Measurements from ENCODE around the gene EXOC2. TPM values are rescaled to one million over a fixed set of nuclear protein-coding genes. Genes with fewer than 3 reads are reported as not detected.

The EXOC2 gene
- total and polyA plus RNA-seq, 2 of the 13 experiments (the other 11 are each of a cell fraction or from before 2014, with no cell fraction given) = 12.6 to 22.9 TPM

DNA sequence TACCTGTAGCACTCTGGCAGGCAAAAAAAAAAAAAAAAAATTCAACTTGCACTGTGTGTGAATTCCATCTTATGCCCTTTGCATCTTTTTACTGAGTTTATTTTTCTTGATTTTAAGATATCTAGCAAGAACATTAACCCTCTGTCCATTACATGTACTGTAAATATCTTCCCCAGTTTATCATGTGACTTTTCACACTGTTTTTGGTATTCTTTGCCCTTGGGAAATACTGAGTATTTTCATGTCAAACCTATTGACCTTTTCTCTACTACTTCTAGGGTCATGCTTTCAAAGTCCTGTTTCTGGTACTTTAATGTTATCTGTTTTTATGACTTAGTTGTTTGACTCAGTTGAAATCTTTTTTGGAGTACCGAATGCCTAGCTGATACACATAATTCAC lies 35.2 kb downstream of the EXOC2 start:
- CTCF ChIA-PET (ENCODE audit: low intra/inter-chr PET ratio, low total read pairs) = no interaction called here
- no TSS peak for BruUV-seq (replicated peaks)
- ATAC-seq (no peak), DNase-seq (ENCODE audit: low spot score) (no peak), FAIRE-seq (no peak)
- H4K20me1 ChIP-seq (ENCODE audit: insufficient read depth, low read length) = no peaks in the 10 kb centered on the region
- intact Hi-C loops (cut with micrococcal nuclease; ENCODE audit: unreplicated experiment) (no loop called here), in situ Hi-C loops (cut with HindIII; ENCODE audit: extremely low pct_ligation_motif_present, low pct_unique_long_range_greater_than_20kb) (no loop called here)
- POLR2A ChIA-PET = no interaction called here
- no peak overlapping the region for H3K4me2 ChIP-seq (ENCODE audit: low read depth, low read length)
- no peak overlapping the region for H3K4me3 ChIP-seq (replicated peaks in 1 of 3; ENCODE audit: insufficient read depth in 1 of 3, low read depth in 2 of 3, low read length in 3 of 3)
- H3K4me1 ChIP-seq (ENCODE audit: insufficient read depth, low read length) = peaks cover 8% of the 10 kb centered on the region; the same call in 1 of the 2 replicates
- 100% methylated on average over 1 of the region's 1 CpG for WGBS (ENCODE audit: low lambda C conversion rate)
- H2AFZ ChIP-seq (ENCODE audit: low read length) = no peak overlapping the region
- H3K9ac ChIP-seq (ENCODE audit: insufficient read depth, low read depth, low read length) = no peak overlapping the region
- no peak overlapping the region for H3K27ac ChIP-seq (ENCODE audit: extremely low read length, insufficient read depth, low read length)
- TF ChIP-seq ZNF790 (CRISPR knock-in tag; IDR thresholded peaks at IDR 0.05; ENCODE audit: borderline replicate concordance) = no peak
- H3K27me3 ChIP-seq (ENCODE audit: control insufficient read depth in 1 of 2, insufficient read depth in 2 of 2, low read length in 2 of 2) = no peaks in the 10 kb centered on the region
- no peaks in the 10 kb centered on the region for H3K9me3 ChIP-seq (ENCODE audit: low read length)
- peaks cover 4% of the 10 kb centered on the region for H3K79me2 ChIP-seq (ENCODE audit: insufficient read depth, low read length)
- H3K36me3 ChIP-seq (replicated peaks in 1 of 2; ENCODE audit: control insufficient read depth in 1 of 2, insufficient read depth in 2 of 2, low read length in 2 of 2) = peaks cover 0 to 3% of the 10 kb centered on the region in 2 experiments; a peak in 2 of 5 replicates

DNA sequence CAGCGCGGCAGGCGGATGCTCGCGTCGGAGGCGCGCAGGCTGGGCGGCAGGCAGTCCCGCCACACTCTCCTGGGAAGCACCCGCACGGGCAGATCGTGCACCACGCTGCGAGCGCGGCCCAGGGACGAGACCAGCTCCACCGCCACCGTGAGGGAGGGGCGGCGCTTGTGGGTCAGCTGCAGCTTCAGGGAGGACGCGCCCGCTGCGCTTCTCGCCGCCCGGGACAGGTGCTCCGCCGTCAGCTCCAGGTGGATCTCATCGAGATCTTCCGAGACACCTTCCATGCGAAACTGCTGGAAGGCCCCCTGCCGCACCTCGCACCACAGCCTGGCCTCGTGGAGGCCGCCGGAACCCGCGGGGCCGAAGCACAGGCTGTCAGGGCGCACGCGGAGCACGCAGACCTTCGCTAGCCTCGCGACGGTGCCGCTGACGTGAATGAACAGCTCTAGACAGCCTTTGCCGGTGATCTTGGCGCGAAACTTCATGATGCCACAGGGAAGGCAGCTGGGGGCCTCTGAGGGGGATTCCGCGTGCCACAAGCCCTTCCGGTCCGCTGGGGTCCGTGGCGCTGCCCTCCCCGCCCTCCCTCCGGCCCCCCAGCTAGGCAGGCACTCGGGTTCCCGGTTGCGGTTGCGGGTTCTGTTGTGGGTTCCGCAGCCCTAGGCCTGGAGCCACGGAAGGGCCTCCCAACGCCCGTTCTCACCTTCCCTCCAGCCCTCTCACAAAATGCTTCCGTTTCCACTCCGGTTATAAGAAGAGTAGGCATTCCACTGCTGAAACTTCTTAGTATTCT lies 36.3 kb downstream of the EXOC2 start, which contains the start of gene HUS1B:
HUS1B (minus strand) TSS at position 641 of the 793 bp plus-strand sequence; CDS start at position 485, 156 bp downstream.
- Histone ChIP-seq H4K20me1 (ENCODE audit: insufficient read depth, low read length) (no peaks in the 10 kb centered on the region), H3K27me3 (ENCODE audit: control insufficient read depth in 1 of 2, insufficient read depth in 2 of 2, low read length in 2 of 2) (no peaks in the 10 kb centered on the region), H3K27ac (ENCODE audit: extremely low read length, insufficient read depth, low read length) (no peak within 1 kb of the TSS), H3K4me3 (replicated peaks in 1 of 3; ENCODE audit: insufficient read depth in 1 of 3, low read depth in 2 of 3, low read length in 3 of 3) (no peak within 1 kb of the TSS), H3K4me2 (ENCODE audit: low read depth, low read length) (no peak within 1 kb of the TSS), H3K36me3 (replicated peaks in 1 of 2; ENCODE audit: control insufficient read depth in 1 of 2, insufficient read depth in 2 of 2, low read length in 2 of 2) (peaks cover 0 to 3% of the 10 kb centered on the region in 2 experiments; a peak in 2 of 5 replicates), H3K9ac (ENCODE audit: insufficient read depth, low read depth, low read length) (no peak within 1 kb of the TSS), H3K79me2 (ENCODE audit: insufficient read depth, low read length) (peaks cover 4% of the 10 kb centered on the region), H3K9me3 (ENCODE audit: low read length) (no peaks in the 10 kb centered on the region), H2AFZ (ENCODE audit: low read length) (no peak within 1 kb of the TSS), H3K4me1 (ENCODE audit: insufficient read depth, low read length) (peaks cover 8% of the 10 kb centered on the region; the same call in 1 of the 2 replicates)
- ATAC-seq (no peak), DNase-seq (ENCODE audit: low spot score) (no peak), FAIRE-seq (no peak)
- in situ Hi-C loops (cut with HindIII; ENCODE audit: extremely low pct_ligation_motif_present, low pct_unique_long_range_greater_than_20kb) (no loop called here), intact Hi-C loops (cut with micrococcal nuclease; ENCODE audit: unreplicated experiment) (no loop called here)
- ChIA-PET POLR2A (no interaction called here), CTCF (ENCODE audit: low intra/inter-chr PET ratio, low total read pairs) (no interaction called here)
- TF ChIP-seq ISL2 (CRISPR knock-in tag; IDR thresholded peaks at IDR 0.05) (no peak), HNRNPH1 (optimal IDR thresholded peaks at IDR 0.05; ENCODE audit: low read depth, low read length) (no peak), SRF (IDR thresholded peaks at IDR 0.05; ENCODE audit: low read depth, low read length) (no peak), NFKBIZ (CRISPR knock-in tag; IDR thresholded peaks at IDR 0.05) (no peak), YEATS4 (CRISPR knock-in tag; IDR thresholded peaks at IDR 0.05; ENCODE audit: borderline replicate concordance) (no peak), AGO2 (optimal IDR thresholded peaks at IDR 0.05; ENCODE audit: low read depth, low read length) (peak; percentile 33), CBX5 (CRISPR knock-in tag; IDR thresholded peaks at IDR 0.05; ENCODE audit: borderline replicate concordance) (no peak)
- TF ChIP-seq, protein P1, sequence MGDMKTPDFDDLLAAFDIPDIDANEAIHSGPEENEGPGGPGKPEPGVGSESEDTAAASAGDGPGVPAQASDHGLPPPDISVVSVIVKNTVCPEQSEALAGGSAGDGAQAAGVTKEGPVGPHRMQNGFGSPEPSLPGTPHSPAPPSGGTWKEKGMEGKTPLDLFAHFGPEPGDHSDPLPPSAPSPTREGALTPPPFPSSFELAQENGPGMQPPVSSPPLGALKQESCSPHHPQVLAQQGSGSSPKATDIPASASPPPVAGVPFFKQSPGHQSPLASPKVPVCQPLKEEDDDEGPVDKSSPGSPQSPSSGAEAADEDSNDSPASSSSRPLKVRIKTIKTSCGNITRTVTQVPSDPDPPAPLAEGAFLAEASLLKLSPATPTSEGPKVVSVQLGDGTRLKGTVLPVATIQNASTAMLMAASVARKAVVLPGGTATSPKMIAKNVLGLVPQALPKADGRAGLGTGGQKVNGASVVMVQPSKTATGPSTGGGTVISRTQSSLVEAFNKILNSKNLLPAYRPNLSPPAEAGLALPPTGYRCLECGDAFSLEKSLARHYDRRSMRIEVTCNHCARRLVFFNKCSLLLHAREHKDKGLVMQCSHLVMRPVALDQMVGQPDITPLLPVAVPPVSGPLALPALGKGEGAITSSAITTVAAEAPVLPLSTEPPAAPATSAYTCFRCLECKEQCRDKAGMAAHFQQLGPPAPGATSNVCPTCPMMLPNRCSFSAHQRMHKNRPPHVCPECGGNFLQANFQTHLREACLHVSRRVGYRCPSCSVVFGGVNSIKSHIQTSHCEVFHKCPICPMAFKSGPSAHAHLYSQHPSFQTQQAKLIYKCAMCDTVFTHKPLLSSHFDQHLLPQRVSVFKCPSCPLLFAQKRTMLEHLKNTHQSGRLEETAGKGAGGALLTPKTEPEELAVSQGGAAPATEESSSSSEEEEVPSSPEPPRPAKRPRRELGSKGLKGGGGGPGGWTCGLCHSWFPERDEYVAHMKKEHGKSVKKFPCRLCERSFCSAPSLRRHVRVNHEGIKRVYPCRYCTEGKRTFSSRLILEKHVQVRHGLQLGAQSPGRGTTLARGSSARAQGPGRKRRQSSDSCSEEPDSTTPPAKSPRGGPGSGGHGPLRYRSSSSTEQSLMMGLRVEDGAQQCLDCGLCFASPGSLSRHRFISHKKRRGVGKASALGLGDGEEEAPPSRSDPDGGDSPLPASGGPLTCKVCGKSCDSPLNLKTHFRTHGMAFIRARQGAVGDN (CRISPR knock-in tag; IDR thresholded peaks at IDR 0.05) = peak; percentile 26
- TF ChIP-seq, protein P2, sequence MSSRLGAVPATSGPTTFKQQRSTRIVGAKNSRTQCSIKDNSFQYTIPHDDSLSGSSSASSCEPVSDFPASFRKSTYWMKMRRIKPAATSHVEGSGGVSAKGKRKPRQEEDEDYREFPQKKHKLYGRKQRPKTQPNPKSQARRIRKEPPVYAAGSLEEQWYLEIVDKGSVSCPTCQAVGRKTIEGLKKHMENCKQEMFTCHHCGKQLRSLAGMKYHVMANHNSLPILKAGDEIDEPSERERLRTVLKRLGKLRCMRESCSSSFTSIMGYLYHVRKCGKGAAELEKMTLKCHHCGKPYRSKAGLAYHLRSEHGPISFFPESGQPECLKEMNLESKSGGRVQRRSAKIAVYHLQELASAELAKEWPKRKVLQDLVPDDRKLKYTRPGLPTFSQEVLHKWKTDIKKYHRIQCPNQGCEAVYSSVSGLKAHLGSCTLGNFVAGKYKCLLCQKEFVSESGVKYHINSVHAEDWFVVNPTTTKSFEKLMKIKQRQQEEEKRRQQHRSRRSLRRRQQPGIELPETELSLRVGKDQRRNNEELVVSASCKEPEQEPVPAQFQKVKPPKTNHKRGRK (CRISPR knock-in tag; IDR thresholded peaks at IDR 0.05) = no peak
- BruUV-seq (replicated peaks) = no TSS peak
- WGBS (ENCODE audit: low lambda C conversion rate) = 98% methylated on average over 41 of the region's 73 CpGs

Data from HepG2 (cell line).